PFSK-1 (cell line): ENCODE data around the gene TAF15.

ENCODE experiments used
- FOXP2 ChIP-seq: optimal IDR thresholded peaks from 2 replicates; pipeline ENCODE3; 2011; ENCODE audit warnings: borderline replicate concordance, control low read depth, inconsistent platforms; ENCODE audit not compliant: insufficient read depth; ENCODE audit errors: extremely low read length, extremely low read depth
- POLR2AphosphoS5 ChIP-seq: IDR thresholded peaks from 2 replicates; pipeline ENCODE4 v1.6.1; 2012; ENCODE audit warnings: low read depth, mild to moderate bottlenecking, control low read depth, low read length, moderate library complexity
- SIN3A ChIP-seq: IDR thresholded peaks from 2 replicates; pipeline ENCODE4 v1.6.1; 2012; ENCODE audit warnings: mild to moderate bottlenecking, low read length, moderate library complexity, borderline replicate concordance; ENCODE audit not compliant: insufficient read depth
- TAF1 ChIP-seq: IDR thresholded peaks from 2 replicates; pipeline ENCODE4 v1.6.1; 2012; ENCODE audit warnings: low read length, control low read depth, borderline replicate concordance; ENCODE audit not compliant: insufficient read depth
- TF ChIP-seq, protein P1 (sequence below), 2 experiments: IDR thresholded peaks; 2 replicates each; pipeline versions ENCODE4 v1.6.1 to v1.8.0; 2011 to 2012; ENCODE audit warnings: low read depth in 2 of 2, low read length in 2 of 2, control low read depth in 1 of 2, inconsistent platforms in 1 of 2, mild to moderate bottlenecking in 1 of 2, moderate library complexity in 1 of 2; ENCODE audit not compliant: insufficient read depth in 1 of 2

Gene TAF15

GRCh38 chr17:35817196-35817595, 7.9 kb downstream of the TAF15 start:
- no peak for TF ChIP-seq SIN3A
- TF ChIP-seq POLR2AphosphoS5: no peak
- TF ChIP-seq, protein P1, sequence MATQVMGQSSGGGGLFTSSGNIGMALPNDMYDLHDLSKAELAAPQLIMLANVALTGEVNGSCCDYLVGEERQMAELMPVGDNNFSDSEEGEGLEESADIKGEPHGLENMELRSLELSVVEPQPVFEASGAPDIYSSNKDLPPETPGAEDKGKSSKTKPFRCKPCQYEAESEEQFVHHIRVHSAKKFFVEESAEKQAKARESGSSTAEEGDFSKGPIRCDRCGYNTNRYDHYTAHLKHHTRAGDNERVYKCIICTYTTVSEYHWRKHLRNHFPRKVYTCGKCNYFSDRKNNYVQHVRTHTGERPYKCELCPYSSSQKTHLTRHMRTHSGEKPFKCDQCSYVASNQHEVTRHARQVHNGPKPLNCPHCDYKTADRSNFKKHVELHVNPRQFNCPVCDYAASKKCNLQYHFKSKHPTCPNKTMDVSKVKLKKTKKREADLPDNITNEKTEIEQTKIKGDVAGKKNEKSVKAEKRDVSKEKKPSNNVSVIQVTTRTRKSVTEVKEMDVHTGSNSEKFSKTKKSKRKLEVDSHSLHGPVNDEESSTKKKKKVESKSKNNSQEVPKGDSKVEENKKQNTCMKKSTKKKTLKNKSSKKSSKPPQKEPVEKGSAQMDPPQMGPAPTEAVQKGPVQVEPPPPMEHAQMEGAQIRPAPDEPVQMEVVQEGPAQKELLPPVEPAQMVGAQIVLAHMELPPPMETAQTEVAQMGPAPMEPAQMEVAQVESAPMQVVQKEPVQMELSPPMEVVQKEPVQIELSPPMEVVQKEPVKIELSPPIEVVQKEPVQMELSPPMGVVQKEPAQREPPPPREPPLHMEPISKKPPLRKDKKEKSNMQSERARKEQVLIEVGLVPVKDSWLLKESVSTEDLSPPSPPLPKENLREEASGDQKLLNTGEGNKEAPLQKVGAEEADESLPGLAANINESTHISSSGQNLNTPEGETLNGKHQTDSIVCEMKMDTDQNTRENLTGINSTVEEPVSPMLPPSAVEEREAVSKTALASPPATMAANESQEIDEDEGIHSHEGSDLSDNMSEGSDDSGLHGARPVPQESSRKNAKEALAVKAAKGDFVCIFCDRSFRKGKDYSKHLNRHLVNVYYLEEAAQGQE (IDR thresholded peaks at IDR 0.05; ENCODE audit: insufficient read depth in 1 of 2, low read depth in 2 of 2, low read length in 2 of 2): no peak
- TF ChIP-seq TAF1: no peak
- TF ChIP-seq FOXP2: no peak

DNA sequence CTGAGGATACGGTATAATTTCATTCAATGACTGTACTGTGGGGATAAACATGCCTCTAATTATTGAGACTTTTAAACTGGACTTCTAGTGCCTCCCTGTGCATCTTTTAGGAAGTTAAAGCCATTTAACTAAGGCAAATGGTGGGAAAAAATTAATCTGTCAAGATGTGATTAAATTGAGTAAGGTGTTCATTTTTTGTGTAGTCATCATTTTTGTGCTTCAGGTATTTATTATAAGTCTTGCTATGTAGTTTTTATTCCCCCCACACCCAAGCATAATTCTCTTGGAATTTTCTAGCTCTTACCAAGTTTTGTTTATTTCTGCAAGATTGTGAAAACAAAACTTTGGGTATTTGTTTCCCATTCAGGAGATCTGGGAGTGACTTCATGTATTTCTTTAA, 10.2 kb downstream of the TAF15 start:
- no peak for TF ChIP-seq FOXP2
- TF ChIP-seq, protein P1 (IDR thresholded peaks at IDR 0.05; ENCODE audit: insufficient read depth in 1 of 2, low read depth in 2 of 2, low read length in 2 of 2): no peak
- TF ChIP-seq POLR2AphosphoS5: no peak
- no peak for TF ChIP-seq TAF1
- TF ChIP-seq SIN3A: no peak

- no peak for TF ChIP-seq POLR2AphosphoS5
These were observed 12.0 kb downstream of the TAF15 start for GRCh38 chr17:35821308-35821707.

DNA sequence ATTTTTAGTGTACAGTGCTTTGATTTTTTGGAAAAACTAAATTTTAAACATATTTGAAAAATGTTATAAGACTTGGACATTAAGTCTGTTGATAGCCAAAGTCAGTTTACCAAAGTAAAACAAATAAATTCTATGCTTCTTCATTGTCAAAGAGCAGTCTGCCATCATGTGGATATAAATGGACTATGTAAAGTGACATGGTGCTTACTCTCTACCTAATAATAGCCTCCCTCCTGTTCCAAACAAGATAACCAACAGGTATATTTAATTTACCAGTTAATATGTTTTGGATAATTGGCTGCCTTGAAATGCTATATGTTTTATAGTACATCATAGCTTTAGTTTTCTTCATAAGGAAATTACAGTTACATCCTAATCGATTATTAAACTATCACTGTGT, 15.9 kb downstream of the TAF15 start:
- TF ChIP-seq, protein P1 (IDR thresholded peaks at IDR 0.05; ENCODE audit: insufficient read depth in 1 of 2, low read depth in 2 of 2, low read length in 2 of 2): no peak
- no peak for TF ChIP-seq POLR2AphosphoS5
- TF ChIP-seq SIN3A: no peak
- TF ChIP-seq FOXP2: no peak
- no peak for TF ChIP-seq TAF1

DNA sequence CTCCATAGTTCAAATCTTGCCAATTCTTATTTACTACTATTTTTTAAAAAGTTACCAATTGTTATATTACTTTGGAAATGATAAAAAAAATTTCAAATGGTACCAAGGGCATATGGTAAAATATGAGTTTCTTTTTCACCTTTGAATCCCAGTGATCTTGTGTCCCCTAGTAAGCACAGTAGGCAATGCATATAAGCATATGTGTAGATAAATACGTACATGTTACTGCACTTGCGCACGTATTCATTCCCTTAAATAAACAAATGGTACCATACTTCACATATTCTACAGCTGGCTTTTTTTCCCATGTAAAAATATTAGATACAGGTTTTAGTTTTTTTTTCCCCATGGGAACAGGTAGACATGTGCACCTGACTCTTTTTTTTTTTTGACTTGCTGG, 31.8 kb downstream of the TAF15 start:
- TF ChIP-seq TAF1 (no peak), FOXP2 (no peak), SIN3A (no peak), POLR2AphosphoS5 (no peak)
- TF ChIP-seq, protein P1 (IDR thresholded peaks at IDR 0.05; ENCODE audit: insufficient read depth in 1 of 2, low read depth in 2 of 2, low read length in 2 of 2): no peak
